ENCODE measurements around the gene FER1L5.

The FER1L5 gene

DNA sequence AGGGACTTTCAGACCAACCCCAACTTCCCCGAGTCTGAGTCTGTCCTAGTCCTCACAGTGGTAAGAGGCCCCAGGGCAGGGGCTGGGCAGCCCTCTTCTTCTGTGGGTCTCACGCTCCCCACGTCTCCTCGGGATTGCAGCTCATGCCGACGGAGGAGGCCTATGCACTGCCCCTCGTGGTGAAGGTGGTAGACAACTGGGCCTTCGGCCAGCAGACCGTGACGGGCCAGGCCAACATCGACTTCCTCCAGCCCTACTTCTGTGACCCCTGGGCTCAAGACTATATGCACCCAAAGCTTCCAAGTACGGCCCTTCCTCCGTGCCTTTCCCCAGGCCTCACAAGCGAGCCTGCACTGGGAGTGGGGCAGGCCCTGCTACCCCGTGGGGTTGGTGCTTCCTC is 53.0 kb downstream of the FER1L5 start:
- no peak for DNase-seq (ENCODE audit: low read depth in 2 of 2)

GRCh38 chr2:96697476-96697875 is 54.9 kb downstream of the FER1L5 start:
- no peak for DNase-seq (ENCODE audit: low read depth in 2 of 2)

DNA sequence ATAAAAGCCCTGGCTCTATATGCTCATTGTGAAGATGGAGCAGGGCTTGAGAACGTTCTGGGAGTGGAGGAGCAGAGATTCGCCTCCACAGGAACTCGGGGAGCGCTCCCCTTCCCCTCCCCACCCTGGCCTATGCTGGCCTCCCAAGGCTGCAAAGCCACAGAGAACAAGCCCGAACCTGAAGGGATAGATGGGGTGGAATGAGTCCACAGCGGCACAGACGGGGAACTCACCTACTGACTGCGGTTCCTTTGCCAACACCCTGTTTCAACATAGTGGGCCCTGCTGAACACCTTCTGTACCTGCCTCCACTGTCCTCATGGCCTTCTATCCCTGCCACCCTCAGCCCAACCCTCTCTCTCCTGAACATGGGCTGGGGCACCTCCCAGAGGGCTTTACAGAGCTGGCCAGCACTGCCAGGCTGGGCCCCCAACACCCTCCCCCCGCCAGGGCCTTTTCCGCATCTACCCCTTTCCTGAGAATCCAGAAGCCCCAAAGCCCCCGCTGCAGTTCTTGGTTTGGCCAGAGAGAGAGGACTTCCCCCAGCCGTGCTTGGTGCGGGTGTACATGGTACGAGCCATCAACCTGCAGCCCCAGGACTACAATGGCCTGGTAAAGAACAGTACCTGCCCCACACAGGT is 55.8 kb downstream of the FER1L5 start:
- no peak for DNase-seq (ENCODE audit: low read depth in 2 of 2)

DNA sequence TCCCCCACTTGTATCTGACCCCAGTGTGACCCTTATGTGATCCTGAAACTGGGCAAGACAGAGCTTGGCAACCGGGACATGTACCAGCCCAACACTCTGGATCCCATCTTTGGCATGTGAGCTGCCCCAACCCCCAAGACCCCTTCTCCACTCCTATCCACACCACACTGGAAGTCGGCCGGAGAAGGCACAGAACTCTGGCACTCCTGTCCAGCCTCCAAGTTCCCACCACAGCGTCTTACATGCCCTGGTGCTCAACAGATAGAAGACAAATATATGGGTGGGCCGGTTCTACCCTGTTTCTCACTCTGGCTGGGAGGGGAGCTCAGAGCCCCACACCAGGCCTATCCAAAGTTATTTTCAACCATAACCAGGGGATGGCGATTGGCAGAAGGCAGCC is 56.5 kb downstream of the FER1L5 start:
- DNase-seq (ENCODE audit: low read depth in 2 of 2) = no peak

- DNase-seq (ENCODE audit: low read depth in 2 of 2) = no peak
Measured at GRCh38 chr2:96699621-96700020, 57.1 kb downstream of the FER1L5 start.

DNA sequence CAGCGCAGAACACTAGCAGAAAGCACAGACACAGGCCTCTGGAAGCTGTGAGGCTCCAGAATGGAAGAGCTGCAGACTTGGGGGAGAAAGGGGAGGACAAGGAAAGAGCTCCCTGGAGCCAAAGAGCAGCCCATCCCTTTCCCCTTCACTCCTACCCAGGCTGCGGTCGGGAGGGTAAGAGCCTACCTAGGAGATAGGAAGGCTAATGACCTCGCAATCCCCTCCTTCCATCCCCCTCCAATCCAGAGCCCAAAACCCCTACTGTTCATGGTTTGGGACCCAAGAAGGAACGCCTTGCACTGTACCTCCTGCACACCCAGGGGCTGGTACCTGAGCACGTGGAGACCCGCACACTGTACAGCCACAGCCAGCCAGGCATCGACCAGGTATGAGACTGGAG is 57.5 kb downstream of the FER1L5 start:
- DNase-seq (ENCODE audit: low read depth in 2 of 2) = no peak

DNA sequence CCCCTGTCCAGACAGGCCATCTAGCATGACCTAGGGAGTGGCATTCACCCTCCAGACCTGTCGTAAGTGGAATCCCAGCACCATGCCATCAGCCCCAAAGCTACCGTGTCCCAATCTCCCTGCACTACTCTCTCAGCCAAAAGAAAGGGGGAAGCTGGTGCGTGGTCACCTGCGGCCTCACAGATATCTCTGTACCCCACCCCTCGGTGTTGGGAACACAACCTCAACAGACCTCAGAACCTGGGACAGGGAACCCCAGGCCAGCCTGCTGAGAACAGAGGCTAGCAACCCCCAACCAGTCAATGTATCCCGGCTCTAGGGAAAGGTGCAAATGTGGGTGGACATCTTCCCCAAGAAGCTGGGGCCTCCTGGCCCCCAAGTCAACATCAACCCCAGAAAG is 59.1 kb downstream of the FER1L5 start:
- no peak for DNase-seq (ENCODE audit: low read depth in 2 of 2)

- no peak for DNase-seq (ENCODE audit: low read depth in 2 of 2)
Measured at GRCh38 chr2:96702098-96702785, 59.7 kb downstream of the FER1L5 start.

DNA sequence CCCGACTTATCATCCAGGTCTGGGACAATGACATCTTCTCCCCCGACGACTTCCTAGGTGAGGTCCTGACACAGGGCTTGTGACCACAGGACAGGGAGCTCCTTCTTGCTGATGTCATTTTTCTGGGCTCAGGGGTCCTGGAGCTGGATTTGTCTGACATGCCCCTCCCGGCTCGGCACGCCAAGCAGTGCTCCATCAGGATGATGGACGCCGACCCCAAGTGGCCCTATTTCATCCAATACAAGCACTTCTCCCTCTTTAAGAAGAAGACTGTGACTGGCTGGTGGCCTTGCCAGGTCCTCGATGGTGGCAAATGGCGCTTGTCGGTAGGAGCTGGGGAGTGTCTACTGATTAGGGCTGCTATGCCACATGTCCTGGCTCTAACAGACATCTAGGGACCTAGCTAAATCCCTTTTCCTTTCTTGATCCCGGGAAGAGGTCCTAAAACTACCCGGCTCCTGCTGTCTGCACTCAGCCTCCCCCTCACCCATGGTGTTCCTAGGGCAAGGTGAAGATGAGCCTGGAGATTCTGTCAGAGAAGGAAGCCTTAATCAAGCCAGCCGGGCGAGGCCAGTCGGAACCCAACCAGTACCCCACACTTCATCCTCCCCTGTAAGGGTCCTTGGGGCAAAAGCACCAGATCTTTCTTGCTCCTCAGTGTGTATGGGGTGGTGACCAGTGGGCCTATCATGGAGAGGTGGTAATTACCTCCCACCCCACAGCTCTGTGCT is 60.6 kb downstream of the FER1L5 start:
- no peak for DNase-seq (ENCODE audit: low read depth in 2 of 2)

- DNase-seq (ENCODE audit: low read depth in 2 of 2) = no peak
Measured at GRCh38 chr2:96710985-96711384, 68.4 kb downstream of the FER1L5 start.

- no peak for DNase-seq (ENCODE audit: low read depth in 2 of 2)
Measured at GRCh38 chr2:96715658-96716057, 73.1 kb downstream of the FER1L5 start.

DNA sequence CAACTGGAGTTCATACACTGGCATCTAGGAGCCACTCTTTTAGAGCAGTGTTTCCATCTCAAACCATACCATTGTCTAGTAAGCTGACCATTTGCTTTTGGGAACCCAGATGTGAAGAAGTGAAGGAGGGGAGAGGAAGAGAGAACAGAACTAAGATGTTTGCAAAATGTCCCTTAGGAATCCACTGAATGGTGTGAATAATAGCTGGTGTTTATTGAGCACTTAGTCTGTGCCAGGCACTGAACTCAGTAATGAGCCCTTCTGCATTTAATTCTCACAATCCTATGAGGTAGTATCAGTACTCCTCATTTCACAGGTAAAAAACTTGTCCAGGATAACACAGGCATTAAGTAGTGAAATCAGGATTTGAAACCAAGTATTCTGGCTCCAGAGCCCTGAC is 73.8 kb downstream of the FER1L5 start:
- DNase-seq (ENCODE audit: low read depth in 2 of 2) = no peak

GRCh38 chr2:96726131-96726530 is 83.6 kb downstream of the FER1L5 start:
- no peak for DNase-seq (ENCODE audit: low read depth in 2 of 2)

DNA sequence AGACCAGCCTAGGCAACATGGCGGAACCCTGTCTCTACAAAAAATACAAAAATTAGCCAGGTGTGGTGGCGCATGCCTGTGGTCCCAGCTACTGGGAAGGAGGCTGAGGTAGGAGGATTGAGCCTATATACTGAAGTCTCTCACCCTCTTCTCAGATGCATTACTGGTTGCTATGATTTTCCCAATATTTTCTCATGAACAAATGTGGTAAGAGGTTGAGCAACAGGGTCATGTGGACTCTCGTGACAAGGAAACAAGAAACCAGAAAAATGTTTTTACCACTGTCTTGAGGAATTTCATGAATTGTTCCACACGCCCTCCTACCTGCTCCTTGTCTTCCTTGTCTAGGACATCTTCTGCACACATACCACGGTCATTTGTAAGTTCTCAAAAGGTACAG is 84.9 kb downstream of the FER1L5 start:
- DNase-seq (ENCODE audit: low read depth in 2 of 2) = no peak

- no peak for DNase-seq (ENCODE audit: low read depth in 2 of 2)
Measured at GRCh38 chr2:96729748-96730147, 87.2 kb downstream of the FER1L5 start.

DNA sequence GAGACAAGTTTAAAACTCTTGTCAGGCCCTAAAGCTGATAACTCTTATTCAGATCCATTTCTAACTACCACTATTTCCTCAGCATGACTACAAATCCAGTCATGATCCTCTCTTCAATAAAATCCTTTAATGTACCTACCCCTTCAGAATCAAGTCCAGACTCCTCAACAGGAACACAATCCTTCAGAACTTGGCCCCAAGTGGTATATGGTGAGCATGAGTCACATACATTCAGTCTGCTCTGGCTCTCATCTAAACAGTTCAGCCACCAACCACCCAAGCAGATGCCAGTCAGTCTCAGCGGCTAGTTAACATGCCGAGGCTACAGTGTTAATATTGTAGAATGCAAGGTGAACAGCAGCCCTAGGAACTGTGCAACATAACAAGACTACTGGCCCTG is 87.6 kb downstream of the FER1L5 start:
- DNase-seq (ENCODE audit: low read depth in 2 of 2) = no peak

- DNase-seq (ENCODE audit: low read depth in 2 of 2) = no peak
Measured at GRCh38 chr2:96733931-96734330, 91.4 kb downstream of the FER1L5 start.

GRCh38 chr2:96734880-96735583 is 92.5 kb downstream of the FER1L5 start:
- no peak for DNase-seq (ENCODE audit: low read depth in 2 of 2)

DNA sequence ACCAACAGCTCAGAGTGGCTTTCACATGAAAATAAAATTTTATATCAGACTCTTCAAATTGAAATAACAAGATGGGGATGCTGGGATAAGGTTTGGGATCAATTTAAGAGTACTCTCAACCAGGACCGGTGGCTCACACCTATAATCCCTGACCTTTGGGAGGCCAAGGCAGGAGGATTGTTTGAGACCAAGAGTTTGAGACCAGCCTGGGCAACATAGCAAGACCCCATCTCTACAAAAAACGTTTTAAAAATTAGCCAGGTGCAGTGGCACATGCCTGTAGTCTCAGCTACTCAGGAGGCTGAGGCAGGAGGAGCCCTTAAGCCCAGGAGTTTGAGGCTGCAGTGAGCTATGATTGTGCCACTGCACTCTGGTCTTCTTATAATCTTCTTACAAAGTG is 94.7 kb downstream of the FER1L5 start:
- DNase-seq (ENCODE audit: low read depth in 2 of 2) = no peak

DNA sequence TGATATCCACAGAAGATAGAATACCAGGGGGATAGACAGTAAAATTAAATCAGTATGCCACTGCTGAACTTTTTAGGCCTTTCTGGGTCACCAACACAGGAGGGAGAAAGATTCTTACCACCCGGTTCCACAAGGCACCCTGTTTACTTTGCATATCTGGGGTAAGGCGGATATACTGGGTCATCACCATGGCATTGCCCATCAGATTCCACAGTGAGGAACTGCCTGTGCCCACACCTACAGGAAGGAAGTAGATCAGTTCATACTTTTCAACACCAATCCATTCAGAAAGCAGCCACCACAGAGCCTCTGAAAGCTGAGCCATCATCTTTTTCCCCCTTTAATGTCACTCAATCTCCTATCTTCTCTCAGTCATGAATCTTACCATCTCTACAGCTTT is 95.3 kb downstream of the FER1L5 start:
- DNase-seq (ENCODE audit: low read depth in 2 of 2) = no peak

DNA sequence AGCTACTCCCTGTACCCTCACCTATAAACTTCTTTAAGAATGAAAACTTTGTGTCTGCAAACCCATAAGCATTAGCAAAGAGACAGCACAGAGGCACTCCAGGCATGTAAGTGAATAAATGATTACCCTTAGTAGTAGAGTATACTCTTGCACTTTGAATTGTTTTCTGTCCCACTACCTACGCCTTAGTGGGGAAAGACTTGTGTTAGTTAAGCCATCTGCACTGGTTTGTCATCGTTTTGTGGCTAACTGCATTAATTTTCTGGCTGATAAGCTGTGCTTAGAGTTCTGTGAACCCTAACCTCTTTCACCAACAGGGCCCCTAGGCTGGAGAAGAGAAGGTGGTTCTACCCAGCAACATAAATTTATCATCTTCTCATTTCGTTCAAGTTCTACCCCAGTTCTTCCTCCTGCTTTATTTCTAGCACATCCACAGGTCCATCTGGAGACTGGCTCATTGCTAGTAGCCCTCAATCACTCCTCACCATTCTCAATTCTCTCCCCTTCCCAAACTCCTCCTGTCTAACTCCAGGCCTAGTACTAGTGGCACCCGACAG is 96.6 kb downstream of the FER1L5 start:
- no peak for DNase-seq (ENCODE audit: low read depth in 2 of 2)

Measured in stimulated activated CD4-positive, alpha-beta T cell treated with anti-CD3 and anti-CD28 coated beads, Interleukin-1b, Interleukin-23, amount 100 ng/mL, for 4 hours (primary cell).